ENCODE results near the gene MT1G.

Gene MT1G

DNA sequence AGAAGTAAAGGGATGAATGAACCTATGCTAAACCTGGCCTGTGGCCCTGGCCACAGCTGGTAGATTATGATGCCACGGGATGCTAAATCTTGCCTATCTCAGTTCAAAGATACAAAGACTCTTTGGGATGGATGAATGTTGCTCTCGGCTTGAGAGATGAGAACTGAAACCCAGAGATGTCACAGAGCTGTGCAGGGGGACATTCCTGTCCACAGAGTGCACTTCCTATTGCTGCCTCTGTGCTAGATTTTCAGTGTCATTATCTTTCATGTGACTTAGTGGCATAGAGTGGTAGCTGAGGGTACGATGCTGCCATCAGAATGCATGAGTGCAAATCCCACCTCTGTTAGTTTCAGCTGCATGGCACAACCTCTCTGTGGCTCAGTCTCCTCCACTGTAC is 37.7 kb downstream of the MT1G start:
- no peak for DNase-seq (ENCODE audit: low read depth)
- H3K4me3 ChIP-seq (ENCODE audit: control insufficient read depth, low read depth, low read length) = no peak overlapping the region
- TF ChIP-seq, protein P1, sequence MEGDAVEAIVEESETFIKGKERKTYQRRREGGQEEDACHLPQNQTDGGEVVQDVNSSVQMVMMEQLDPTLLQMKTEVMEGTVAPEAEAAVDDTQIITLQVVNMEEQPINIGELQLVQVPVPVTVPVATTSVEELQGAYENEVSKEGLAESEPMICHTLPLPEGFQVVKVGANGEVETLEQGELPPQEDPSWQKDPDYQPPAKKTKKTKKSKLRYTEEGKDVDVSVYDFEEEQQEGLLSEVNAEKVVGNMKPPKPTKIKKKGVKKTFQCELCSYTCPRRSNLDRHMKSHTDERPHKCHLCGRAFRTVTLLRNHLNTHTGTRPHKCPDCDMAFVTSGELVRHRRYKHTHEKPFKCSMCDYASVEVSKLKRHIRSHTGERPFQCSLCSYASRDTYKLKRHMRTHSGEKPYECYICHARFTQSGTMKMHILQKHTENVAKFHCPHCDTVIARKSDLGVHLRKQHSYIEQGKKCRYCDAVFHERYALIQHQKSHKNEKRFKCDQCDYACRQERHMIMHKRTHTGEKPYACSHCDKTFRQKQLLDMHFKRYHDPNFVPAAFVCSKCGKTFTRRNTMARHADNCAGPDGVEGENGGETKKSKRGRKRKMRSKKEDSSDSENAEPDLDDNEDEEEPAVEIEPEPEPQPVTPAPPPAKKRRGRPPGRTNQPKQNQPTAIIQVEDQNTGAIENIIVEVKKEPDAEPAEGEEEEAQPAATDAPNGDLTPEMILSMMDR (conservative IDR thresholded peaks at IDR 0.05; ENCODE audit: control insufficient read depth, insufficient read depth, low read depth, low read length) = no peak

DNA sequence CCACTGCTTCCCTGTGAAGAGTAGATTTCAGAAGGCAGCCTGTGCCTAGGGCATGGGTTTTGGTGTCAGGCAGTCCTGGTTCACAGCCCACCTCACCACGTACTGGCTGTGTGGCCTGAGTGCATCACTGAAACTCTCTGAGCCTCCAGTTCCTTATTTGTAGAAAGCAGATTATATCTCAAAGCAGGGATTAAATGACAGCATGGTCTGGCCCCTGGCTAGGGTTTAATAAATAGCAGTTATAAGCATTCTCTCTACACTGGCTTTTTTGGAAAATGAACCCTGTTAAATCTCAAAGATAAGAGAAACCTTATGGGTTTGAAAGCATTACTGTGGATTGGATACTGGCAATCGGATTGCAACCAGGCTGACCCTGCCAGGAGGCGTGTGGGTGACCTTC is 38.3 kb downstream of the MT1G start:
- H3K4me3 ChIP-seq (ENCODE audit: control insufficient read depth, low read depth, low read length) = no peak overlapping the region
- TF ChIP-seq, protein P1 (conservative IDR thresholded peaks at IDR 0.05; ENCODE audit: control insufficient read depth, insufficient read depth, low read depth, low read length) = no peak

DNA sequence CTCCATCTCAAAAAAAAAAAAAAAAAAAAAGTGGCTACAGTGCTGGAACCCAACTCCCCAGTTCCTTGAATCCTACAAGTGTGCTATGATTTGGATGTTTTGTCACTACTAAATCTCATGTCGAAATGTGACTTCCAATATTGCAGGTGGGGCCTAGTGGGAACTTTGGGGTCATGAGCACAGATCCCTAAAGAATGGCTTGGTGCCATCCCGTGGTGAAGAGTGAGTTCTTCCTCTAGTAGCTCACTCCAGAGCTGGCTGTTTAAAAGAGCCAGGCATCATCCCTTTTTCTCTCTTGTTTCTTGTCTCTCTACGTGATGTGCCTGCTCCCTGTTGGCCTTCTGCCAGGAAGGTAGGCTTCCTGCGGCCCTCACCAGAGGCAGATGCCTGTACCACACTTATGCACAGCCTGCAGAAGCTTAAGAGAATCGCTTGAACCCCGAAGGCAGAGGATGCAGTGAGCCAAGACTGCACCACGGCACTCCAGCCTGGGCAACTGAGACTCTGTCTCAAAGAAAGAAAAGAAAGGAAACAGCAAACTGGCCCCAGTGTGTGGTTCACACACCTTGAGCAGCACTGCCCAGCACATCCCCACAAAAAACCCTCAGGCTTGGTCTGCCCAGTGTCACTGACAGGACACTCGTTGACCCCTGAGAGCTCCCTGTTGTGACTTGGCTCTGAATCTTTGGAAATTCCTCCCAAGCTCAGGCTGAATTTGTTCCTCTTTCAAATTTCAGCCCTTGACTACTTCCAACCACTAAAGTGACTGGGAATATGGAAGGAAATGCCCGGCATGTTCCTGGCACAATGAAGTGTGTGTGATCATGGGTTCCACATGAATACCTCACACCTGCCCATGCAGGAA is 39.1 kb downstream of the MT1G start:
- TF ChIP-seq, protein P1 (conservative IDR thresholded peaks at IDR 0.05; ENCODE audit: control insufficient read depth, insufficient read depth, low read depth, low read length) = no peak
- no peak overlapping the region for H3K4me3 ChIP-seq (ENCODE audit: control insufficient read depth, low read depth, low read length)
- DNase-seq (ENCODE audit: low read depth) = peak; percentile 39

More for the DNA sequence above, 38.3 kb downstream of the MT1G start:
- DNase-seq (ENCODE audit: low read depth) = no peak

DNA sequence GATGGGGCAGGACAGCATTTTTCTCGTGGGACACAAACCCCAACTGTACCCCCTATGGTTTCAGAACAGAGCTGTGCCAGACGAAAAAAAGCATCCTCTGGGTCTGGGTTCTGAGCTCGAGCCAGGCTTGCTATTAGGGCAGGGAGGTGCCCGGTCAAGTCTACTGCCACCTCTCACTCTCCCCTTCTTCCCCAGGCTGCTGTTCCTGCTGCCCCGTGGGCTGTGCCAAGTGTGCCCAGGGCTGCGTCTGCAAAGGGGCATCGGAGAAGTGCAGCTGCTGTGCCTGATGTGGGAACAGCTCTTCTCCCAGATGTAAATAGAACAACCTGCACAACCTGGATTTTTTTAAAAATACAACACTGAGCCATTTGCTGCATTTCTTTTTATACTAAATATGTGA is 41.2 kb downstream of the MT1G start:
- TF ChIP-seq, protein P1 (conservative IDR thresholded peaks at IDR 0.05; ENCODE audit: control insufficient read depth, insufficient read depth, low read depth, low read length) = no peak
- no peak for DNase-seq (ENCODE audit: low read depth)
- peak overlapping the region; percentile 77 for H3K4me3 ChIP-seq (ENCODE audit: control insufficient read depth, low read depth, low read length)

DNA sequence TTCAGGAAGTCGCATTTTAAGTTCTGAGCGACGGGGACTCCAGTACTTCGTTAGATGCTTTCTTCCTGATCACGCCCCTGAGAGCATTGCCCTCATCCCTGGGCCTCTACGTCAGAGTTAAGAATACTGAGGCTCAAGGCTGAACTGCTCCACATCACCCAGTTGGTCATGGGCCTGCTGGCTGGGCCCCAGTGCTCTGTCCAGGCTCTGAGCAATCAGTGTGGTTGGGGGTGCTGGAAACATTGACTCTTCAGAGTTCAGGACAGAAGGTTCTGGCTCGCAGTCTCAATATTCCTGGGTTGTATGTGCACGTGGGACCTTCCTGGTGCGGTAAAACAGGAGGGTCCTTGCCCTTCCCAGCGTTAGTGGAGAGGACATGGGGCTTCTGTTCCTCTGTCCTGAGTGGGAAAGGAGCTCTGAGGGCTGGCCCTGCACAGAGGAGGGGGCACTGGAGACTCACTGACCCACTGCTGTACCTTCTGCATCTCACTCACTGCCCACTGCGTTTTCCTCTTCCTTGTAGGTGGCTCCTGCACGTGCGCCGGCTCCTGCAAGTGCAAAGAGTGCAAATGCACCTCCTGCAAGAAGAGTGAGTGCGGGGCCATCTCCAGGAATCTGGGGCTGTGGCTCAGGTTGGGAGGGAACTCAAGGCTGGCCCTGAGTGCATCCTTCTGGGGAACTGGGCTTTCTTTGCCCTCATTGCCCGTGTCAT is 41.8 kb downstream of the MT1G start:
- TF ChIP-seq, protein P1 (conservative IDR thresholded peaks at IDR 0.05; ENCODE audit: control insufficient read depth, insufficient read depth, low read depth, low read length) = no peak
- peak overlapping the region; percentile 77 for H3K4me3 ChIP-seq (ENCODE audit: control insufficient read depth, low read depth, low read length)
- DNase-seq (ENCODE audit: low read depth) = peak; percentile 95

DNA sequence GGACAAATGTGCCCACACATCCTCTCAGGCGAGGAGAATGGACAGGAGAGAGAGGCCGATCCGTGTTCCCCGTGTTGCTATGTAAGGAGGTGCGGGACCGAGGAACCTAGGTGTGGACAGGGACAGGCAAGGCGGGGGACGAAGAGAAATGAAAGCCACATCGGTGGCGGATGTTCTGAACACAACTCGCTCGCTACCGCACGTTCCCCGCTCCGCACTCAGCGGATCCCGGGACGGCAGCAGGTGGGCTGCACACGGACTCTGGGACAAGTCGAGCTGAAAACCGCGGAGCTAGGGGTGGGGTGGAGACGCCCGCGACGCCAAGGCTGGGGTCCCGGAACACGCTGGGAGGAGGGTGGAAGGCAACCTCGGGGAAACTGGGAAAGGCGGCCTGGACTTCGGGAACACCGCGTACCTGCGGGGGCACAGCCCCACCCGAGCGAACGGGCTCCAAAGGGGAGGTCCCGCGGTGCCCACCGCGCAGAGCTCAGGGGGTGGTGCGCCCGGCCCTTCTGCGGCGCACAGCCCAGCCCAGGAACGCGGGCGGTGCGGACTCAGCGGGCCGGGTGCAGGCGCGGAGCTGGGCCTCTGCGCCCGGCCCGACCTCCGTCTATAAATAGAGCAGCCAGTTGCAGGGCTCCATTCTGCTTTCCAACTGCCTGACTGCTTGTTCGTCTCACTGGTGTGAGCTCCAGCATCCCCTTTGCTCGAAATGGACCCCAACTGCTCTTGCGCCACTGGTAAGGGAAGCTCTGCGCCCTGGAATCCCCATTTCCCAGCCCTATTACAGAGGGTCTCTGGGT is 42.5 kb downstream of the MT1G start, which contains the start of gene MT1E:
Gene MT1E (plus strand): TSS at position 642 of the 803 bp plus-strand sequence. CDS start 71 bp downstream, at position 713.
- TF ChIP-seq, protein P1 (conservative IDR thresholded peaks at IDR 0.05; ENCODE audit: control insufficient read depth, insufficient read depth, low read depth, low read length) = no peak
- peak within 1 kb of the TSS; percentile 77 for H3K4me3 ChIP-seq (ENCODE audit: control insufficient read depth, low read depth, low read length)
- DNase-seq (ENCODE audit: low read depth) = peak; percentile 73
